HEK293T (cell line): Measurements from ENCODE around the gene FADS1.

Experiments used
- CTCF ChIA-PET: fragments of 350-600 bp; formaldehyde crosslinking; extraction: SDS; loops from one replicate; lab custom pipeline; 2021; ENCODE audit warnings: antibody characterized with exemption, inconsistent platforms; lab: Yijun Ruan, JAX
- POLR2A ChIA-PET: fragments of 350-600 bp; formaldehyde crosslinking; extraction: SDS; loops from one replicate; lab custom pipeline; 2020; ENCODE audit warnings: antibody characterized with exemption, inconsistent platforms; lab: Yijun Ruan, JAX
- DNase-seq: peaks from one replicate; pipeline ENCODE4 v3.0.0; 2012; ENCODE audit warnings: mixed read lengths; ENCODE audit errors: extremely low spot score
- ARNT ChIP-seq: fragments of 450-650 bp; IDR thresholded peaks from 2 replicates; pipeline ENCODE4 v1.6.1; 2017; ENCODE audit warnings: mild to moderate bottlenecking
- BHLHE40 ChIP-seq: fragments of 450-650 bp; IDR thresholded peaks from 2 replicates; pipeline ENCODE4 v1.6.1; 2016; ENCODE audit warnings: mild to moderate bottlenecking, moderate library complexity, borderline replicate concordance
- CTBP1 ChIP-seq: fragments of 450-650 bp; IDR thresholded peaks from 2 replicates; pipeline ENCODE4 v1.6.1; 2016; ENCODE audit warnings: borderline replicate concordance
- ELF4 ChIP-seq: fragments of 450-650 bp; IDR thresholded peaks from 2 replicates; pipeline ENCODE4 v1.6.1; 2017; ENCODE audit warnings: antibody characterized with exemption
- FOXA1 ChIP-seq: fragments of 450-650 bp; IDR thresholded peaks from 2 replicates; pipeline ENCODE4 v1.6.1; 2016; ENCODE audit warnings: mild to moderate bottlenecking
- FOXK2 ChIP-seq: fragments of 450-650 bp; IDR thresholded peaks from 2 replicates; pipeline ENCODE4 v1.6.1; 2016; ENCODE audit warnings: mild to moderate bottlenecking
- FOXM1 ChIP-seq: fragments of 450-650 bp; IDR thresholded peaks from 2 replicates; pipeline ENCODE4 v1.6.1; 2017; ENCODE audit warnings: mild to moderate bottlenecking, borderline replicate concordance
- HDGF ChIP-seq: fragments of 450-650 bp; IDR thresholded peaks from 2 replicates; pipeline ENCODE4 v1.6.1; 2017; ENCODE audit warnings: antibody characterized with exemption, borderline replicate concordance
- L3MBTL2 ChIP-seq: fragments of 450-650 bp; conservative IDR thresholded peaks from 2 replicates; pipeline ENCODE4 v1.6.1; 2016; ENCODE audit warnings: mild to moderate bottlenecking
- LEF1 ChIP-seq: fragments of 450-650 bp; IDR thresholded peaks from 2 replicates; pipeline ENCODE4 v1.6.1; 2017; ENCODE audit warnings: mild to moderate bottlenecking, borderline replicate concordance
- NFRKB ChIP-seq: fragments of 450-650 bp; IDR thresholded peaks from 2 replicates; pipeline ENCODE4 v1.6.1; 2016; ENCODE audit warnings: mild to moderate bottlenecking, moderate library complexity
- PKNOX1 ChIP-seq: fragments of 450-650 bp; IDR thresholded peaks from 2 replicates; pipeline ENCODE4 v1.6.1; 2016
- SP1 ChIP-seq: fragments of 450-650 bp; IDR thresholded peaks from 2 replicates; pipeline ENCODE4 v1.6.1; 2017
- SUZ12 ChIP-seq: fragments of 450-650 bp; IDR thresholded peaks from 2 replicates; pipeline ENCODE4 v1.6.1; 2016; ENCODE audit warnings: mild to moderate bottlenecking
- TARDBP ChIP-seq: fragments of 450-650 bp; IDR thresholded peaks from 2 replicates; pipeline ENCODE4 v1.6.1; 2016
- ZNF384 ChIP-seq: fragments of 450-650 bp; IDR thresholded peaks from 2 replicates; pipeline ENCODE4 v1.6.1; 2016

Gene FADS1

GRCh38 chr11:61771195-61771894 is 45.5 kb downstream of the FADS1 start:
- DNase-seq = no peak
- POLR2A ChIA-PET = no interaction called here
- TF ChIP-seq LEF1 = no peak
- TF ChIP-seq SUZ12 = no peak
- no peak for TF ChIP-seq BHLHE40
- no peak for TF ChIP-seq HDGF
- no peak for TF ChIP-seq PKNOX1
- TF ChIP-seq ARNT = no peak
- TF ChIP-seq FOXA1 = no peak
- no peak for TF ChIP-seq SP1
- TF ChIP-seq NFRKB = no peak
- no peak for TF ChIP-seq L3MBTL2
- TF ChIP-seq ZNF384 = no peak
- TF ChIP-seq TARDBP = no peak
- TF ChIP-seq CTBP1 = no peak
- no peak for TF ChIP-seq ELF4
- no peak for TF ChIP-seq FOXM1
- no peak for TF ChIP-seq FOXK2
- CTCF ChIA-PET = no interaction called here

DNA sequence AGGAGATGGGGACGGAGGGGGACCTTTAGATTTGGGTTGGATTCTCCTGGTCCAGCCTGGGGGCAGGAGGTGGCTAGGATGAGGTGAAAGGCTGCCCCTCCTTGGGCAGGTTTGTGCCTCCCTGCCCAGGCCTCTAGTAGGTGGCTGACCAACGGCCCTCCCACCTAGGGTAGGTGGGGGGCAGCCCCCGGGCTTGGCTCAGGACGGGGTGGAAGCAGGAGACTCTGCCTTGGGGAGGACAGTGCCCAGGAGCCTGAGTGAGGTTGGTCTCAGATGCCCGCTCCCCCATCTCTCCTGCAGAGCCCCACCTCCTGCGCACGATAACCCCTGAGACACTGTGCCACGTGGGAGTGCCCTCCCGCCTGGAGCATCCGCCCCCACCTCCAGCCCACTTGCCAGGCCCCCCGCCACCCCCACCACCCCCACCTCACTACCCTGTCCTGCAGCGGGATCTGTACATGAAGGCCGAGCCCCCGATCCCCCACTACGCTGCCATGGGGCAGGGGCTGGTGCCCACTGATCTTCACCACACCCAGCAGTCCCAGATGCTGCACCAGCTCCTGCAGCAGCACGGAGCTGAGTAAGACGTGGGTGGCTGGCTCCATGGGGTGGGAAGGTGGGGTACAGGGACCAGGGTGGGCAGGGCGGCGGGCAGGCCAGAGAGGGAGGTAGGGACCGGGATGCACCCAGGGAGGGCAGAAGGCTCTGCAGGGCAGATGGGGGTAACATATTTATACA is 46.7 kb downstream of the FADS1 start:
- POLR2A ChIA-PET = no interaction called here
- CTCF ChIA-PET = no interaction called here
- TF ChIP-seq ARNT (no peak), BHLHE40 (no peak), TARDBP (no peak), ZNF384 (no peak), FOXA1 (no peak), SUZ12 (no peak), PKNOX1 (no peak), HDGF (no peak), FOXK2 (no peak), ELF4 (no peak), CTBP1 (no peak), NFRKB (no peak), SP1 (no peak), L3MBTL2 (no peak), FOXM1 (no peak), LEF1 (no peak)

DNA sequence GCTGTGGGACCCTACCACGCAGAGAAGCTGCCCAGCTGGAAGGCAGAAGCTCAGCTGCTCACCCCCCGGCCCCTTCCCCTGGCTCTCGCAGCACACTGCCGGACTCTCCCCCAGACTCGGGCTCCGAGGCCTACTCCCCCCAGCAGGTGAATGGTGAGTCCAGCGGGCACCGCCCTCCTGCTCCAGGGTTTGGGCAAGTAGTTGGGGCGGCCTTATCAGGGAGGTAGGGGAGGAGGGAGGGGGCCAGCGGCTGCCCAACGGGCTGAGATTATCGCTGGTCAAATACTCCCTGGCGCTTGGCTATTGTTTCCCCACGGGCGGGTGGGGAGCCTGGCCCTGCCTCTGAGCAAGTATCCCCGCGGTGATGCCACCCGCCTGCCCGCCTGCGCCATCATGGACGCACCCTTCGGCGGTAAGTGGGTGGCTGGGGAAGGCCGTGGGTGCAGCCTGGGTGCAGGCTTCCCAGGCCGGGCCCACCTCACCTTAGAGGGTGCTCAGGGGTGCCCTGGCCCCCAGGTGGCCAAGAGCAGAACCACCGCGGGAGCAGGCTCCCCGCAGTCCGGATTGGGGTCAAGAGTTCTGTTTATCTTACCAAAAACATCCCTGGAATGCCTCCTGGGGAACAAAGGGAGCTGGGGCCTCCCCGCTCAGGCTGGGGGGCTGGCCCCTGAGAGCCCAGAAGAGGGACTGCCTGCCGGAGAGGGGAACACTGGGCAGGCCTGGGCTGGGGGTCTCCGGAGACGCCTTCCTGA is 47.5 kb downstream of the FADS1 start:
- no peak for DNase-seq
- ChIA-PET POLR2A (no interaction called here), CTCF (no interaction called here)
- TF ChIP-seq ZNF384 (no peak), PKNOX1 (no peak), SP1 (no peak), LEF1 (no peak), ELF4 (no peak), ARNT (no peak)

More for the DNA sequence above, 46.7 kb downstream of the FADS1 start:
- DNase-seq = no peak

DNA sequence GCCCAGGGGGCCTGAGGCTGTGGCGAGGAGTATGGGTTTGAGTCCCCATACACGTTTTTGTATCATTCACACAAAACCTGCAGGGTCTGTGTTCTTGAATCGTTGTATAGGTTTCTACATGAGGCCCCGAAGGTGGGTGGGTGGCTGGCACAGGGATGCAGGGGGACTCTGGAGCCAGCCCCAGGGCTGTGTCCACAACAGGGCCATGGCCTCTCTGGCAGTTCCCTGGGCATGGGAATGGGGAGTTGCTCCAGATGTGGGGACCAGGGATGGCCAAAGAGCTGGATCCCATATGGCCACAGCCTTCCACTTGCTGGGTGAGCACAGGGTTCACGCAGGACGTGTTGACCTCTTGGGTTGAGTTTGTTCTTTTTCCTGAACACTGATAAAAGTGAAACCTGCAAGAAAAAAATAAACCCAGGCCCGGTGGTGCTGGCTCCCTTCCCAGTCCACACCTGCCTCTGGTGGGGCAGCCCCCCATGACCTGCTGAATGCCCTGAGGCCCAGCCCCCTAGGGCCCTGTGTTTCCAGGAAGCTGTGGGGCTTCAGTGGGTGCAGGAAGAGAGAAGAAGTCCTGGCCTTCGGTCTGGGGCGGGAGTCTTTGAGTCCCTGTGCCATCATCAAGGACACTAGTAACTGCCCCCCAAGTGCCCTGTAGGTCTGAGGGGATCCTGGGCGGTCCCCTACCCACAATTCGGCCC is 48.3 kb downstream of the FADS1 start:
- POLR2A ChIA-PET = no interaction called here
- DNase-seq = no peak
- no peak for TF ChIP-seq HDGF
- no peak for TF ChIP-seq CTBP1
- no peak for TF ChIP-seq ELF4
- TF ChIP-seq NFRKB = no peak
- TF ChIP-seq FOXA1 = no peak
- no peak for TF ChIP-seq TARDBP
- no peak for TF ChIP-seq FOXM1
- no peak for TF ChIP-seq LEF1
- TF ChIP-seq BHLHE40 = no peak
- no peak for TF ChIP-seq ARNT
- TF ChIP-seq SUZ12 = no peak
- TF ChIP-seq PKNOX1 = no peak
- TF ChIP-seq SP1 = no peak
- no peak for TF ChIP-seq FOXK2
- CTCF ChIA-PET = no interaction called here
